ENCODE results near the gene KLB. TPM values are rescaled to one million over a fixed set of nuclear protein-coding genes. Genes with fewer than 3 reads are reported as not detected.
"Not testable (repeated sequence)": the region's sequence is repeated elsewhere in the genome, so short reads cannot be mapped to it uniquely, and the experiment has no call there.

The KLB gene
- total and polyA plus RNA-seq, 4 donors: 13.5 to 31.0 (median 22.8) TPM

DNA sequence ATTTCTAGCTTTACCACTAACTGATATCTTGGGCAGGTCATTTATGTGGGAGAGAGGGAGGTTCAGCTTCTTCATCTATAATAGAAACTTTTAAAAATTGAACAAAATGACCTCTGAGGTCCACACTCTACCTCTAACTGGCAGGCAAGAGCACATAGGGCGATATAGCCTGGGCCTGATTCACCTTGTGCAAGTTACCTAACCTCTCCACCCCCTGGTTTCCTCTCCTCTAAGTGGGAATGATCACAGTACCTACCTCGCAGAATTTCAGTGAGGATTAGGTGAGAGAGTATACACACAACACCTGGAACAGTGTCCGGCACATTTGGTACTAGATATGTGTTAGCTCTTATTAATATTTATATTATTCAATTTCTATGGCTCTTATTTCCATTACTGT is 15.5 kb downstream of the KLB start (continued):
- TF ChIP-seq GABPA (IDR thresholded peaks at IDR 0.05 in 1 of 2, conservative IDR thresholded peaks at IDR 0.05 in 1 of 2): no peak

DNA sequence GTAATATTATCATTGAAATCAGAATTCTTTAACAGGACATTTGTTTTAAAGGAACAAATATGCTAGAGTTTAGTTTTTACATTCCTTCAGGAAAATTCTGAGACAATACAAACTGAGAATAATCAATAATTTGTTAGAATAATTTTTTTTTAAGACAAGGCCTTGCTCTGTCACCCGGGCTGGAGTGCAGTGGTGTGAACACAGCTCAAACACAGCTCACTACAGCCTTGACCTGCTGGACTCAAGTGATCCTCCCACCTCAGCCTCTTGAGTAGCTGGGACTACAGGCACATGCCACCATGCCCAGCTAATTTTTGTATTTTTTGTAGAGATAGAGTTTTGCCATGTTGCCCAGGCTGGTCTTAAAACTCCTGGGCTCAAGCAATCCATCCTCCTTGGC is 18.6 kb downstream of the KLB start:
- H3K27ac ChIP-seq (ENCODE audit: low read depth in 1 of 2, low read length in 2 of 2): not testable (repeated sequence)
- H3K4me1 ChIP-seq (ENCODE audit: control insufficient read depth in 4 of 4, insufficient read depth in 4 of 4, low read length in 3 of 4): peaks cover 7 to 37% (median 19%) of the 10 kb centered on the region in 4 donors
- WGBS: 39% methylated on average over 1 of the region's 1 CpG

DNA sequence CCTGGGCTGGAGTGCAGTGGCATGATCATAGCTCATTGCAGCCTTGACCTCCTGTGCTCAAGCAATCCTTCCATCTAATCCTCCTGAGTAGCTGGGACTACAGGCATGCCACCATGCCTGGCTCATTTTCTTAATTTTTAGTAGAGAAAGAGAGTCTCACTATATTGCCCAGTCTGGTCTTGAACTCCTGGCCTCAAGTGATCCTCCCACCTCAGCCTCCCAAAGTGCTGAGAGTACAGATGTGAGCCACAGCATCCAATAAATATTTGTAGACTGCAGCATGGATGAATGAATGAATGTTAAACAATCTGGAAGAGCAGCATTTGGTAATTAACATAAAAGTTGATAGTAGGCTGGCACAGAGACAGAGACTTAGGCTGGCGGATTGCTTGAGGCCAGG is 20.0 kb downstream of the KLB start:
- no peak overlapping the region for H3K4me3 ChIP-seq (ENCODE audit: low read depth in 1 of 3, low read length in 3 of 3)
- WGBS: 74% methylated on average over 1 of the region's 1 CpG
- no peak overlapping the region for H3K27ac ChIP-seq (ENCODE audit: low read depth in 1 of 2, low read length in 2 of 2)
- H3K9ac ChIP-seq (ENCODE audit: low read depth in 1 of 2, low read length in 2 of 2): no peak overlapping the region
- DNase-seq (ENCODE audit: low spot score): no peak
- peaks cover 11 to 36% (median 25%) of the 10 kb centered on the region in 4 donors for H3K4me1 ChIP-seq (ENCODE audit: control insufficient read depth in 4 of 4, insufficient read depth in 4 of 4, low read length in 3 of 4)
- no peaks in the 10 kb centered on the region for H3K27me3 ChIP-seq (ENCODE audit: control insufficient read depth in 4 of 4, insufficient read depth in 4 of 4, low read length in 3 of 4)
- H3K9me3 ChIP-seq (ENCODE audit: control insufficient read depth in 4 of 4, low read length in 3 of 4): no peaks in the 10 kb centered on the region
- TF ChIP-seq, protein P1, sequence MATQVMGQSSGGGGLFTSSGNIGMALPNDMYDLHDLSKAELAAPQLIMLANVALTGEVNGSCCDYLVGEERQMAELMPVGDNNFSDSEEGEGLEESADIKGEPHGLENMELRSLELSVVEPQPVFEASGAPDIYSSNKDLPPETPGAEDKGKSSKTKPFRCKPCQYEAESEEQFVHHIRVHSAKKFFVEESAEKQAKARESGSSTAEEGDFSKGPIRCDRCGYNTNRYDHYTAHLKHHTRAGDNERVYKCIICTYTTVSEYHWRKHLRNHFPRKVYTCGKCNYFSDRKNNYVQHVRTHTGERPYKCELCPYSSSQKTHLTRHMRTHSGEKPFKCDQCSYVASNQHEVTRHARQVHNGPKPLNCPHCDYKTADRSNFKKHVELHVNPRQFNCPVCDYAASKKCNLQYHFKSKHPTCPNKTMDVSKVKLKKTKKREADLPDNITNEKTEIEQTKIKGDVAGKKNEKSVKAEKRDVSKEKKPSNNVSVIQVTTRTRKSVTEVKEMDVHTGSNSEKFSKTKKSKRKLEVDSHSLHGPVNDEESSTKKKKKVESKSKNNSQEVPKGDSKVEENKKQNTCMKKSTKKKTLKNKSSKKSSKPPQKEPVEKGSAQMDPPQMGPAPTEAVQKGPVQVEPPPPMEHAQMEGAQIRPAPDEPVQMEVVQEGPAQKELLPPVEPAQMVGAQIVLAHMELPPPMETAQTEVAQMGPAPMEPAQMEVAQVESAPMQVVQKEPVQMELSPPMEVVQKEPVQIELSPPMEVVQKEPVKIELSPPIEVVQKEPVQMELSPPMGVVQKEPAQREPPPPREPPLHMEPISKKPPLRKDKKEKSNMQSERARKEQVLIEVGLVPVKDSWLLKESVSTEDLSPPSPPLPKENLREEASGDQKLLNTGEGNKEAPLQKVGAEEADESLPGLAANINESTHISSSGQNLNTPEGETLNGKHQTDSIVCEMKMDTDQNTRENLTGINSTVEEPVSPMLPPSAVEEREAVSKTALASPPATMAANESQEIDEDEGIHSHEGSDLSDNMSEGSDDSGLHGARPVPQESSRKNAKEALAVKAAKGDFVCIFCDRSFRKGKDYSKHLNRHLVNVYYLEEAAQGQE (IDR thresholded peaks at IDR 0.05): no peak
- no peaks in the 10 kb centered on the region for H3K36me3 ChIP-seq (ENCODE audit: control insufficient read depth in 4 of 4, insufficient read depth in 3 of 4, low read depth in 1 of 4, low read length in 3 of 4)

More for the DNA sequence above, 18.6 kb downstream of the KLB start:
- TF ChIP-seq HNF4A (conservative IDR thresholded peaks at IDR 0.05): peak; percentile 30 to 32
- not testable (repeated sequence) for H3K27me3 ChIP-seq (ENCODE audit: control insufficient read depth in 4 of 4, insufficient read depth in 4 of 4, low read length in 3 of 4); DNase-seq (ENCODE audit: low spot score); H3K36me3 ChIP-seq (ENCODE audit: control insufficient read depth in 4 of 4, insufficient read depth in 3 of 4, low read depth in 1 of 4, low read length in 3 of 4); H3K9me3 ChIP-seq (ENCODE audit: control insufficient read depth in 4 of 4, low read length in 3 of 4); H3K4me3 ChIP-seq (ENCODE audit: low read depth in 1 of 3, low read length in 3 of 3); H3K9ac ChIP-seq (ENCODE audit: low read depth in 1 of 2, low read length in 2 of 2)

DNA sequence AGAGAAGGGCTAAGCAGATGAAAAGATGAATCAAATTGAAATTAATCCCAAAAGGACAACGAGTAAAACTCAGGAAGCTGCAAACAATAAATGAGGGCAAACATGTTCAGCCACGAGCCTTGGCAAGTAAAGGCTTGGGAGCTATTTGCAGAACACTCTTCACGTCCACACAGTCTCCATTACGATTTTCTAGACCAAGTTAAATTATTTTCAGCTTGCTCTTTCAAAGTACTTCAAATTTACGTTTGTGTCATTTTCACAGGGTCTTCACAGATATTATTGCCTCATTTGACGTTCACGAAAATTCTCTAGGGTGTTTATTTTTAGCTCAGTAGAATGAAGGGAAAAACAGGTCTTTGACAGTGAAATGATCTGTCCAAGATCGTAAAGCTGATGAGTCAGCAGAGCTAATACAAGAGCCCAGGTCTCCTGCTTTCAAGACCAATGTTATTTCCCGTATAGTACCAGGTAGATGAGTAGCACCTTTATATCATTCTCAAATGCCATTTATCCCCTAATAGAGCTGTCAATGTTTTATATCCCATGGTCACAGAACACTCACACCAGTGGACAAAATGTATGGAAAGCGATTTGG is 20.9 kb downstream of the KLB start:
- no peaks in the 10 kb centered on the region for H3K27me3 ChIP-seq (ENCODE audit: control insufficient read depth in 4 of 4, insufficient read depth in 4 of 4, low read length in 3 of 4)
- WGBS: 37% methylated on average over 10 of the region's 10 CpGs
- no peaks in the 10 kb centered on the region for H3K9me3 ChIP-seq (ENCODE audit: control insufficient read depth in 4 of 4, low read length in 3 of 4)
- H3K4me1 ChIP-seq (ENCODE audit: control insufficient read depth in 4 of 4, insufficient read depth in 4 of 4, low read length in 3 of 4): peaks cover 9 to 35% (median 23%) of the 10 kb centered on the region in 4 donors
- H3K36me3 ChIP-seq (ENCODE audit: control insufficient read depth in 4 of 4, insufficient read depth in 3 of 4, low read depth in 1 of 4, low read length in 3 of 4): no peaks in the 10 kb centered on the region
- H3K4me3 ChIP-seq (ENCODE audit: low read depth in 1 of 3, low read length in 3 of 3): no peak overlapping the region
- TF ChIP-seq FOXA1 (IDR thresholded peaks at IDR 0.05) (no peak), YY1 (IDR thresholded peaks at IDR 0.05) (peak; percentile 68)
- H3K9ac ChIP-seq (ENCODE audit: low read depth in 1 of 2, low read length in 2 of 2): peak overlapping the region; percentile 25 to 77
- DNase-seq (ENCODE audit: low spot score): no peak
- H3K27ac ChIP-seq (ENCODE audit: low read depth in 1 of 2, low read length in 2 of 2): peak overlapping the region; percentile 69 to 71
